Measurements from ENCODE around the gene TAAR1. TPM values are rescaled to one million over a fixed set of nuclear protein-coding genes. Genes with fewer than 3 reads are reported as not detected.

Gene TAAR1
- polyA plus RNA-seq, 1 of the 3 experiments (the other 2 are of a cell fraction): not detected

DNA sequence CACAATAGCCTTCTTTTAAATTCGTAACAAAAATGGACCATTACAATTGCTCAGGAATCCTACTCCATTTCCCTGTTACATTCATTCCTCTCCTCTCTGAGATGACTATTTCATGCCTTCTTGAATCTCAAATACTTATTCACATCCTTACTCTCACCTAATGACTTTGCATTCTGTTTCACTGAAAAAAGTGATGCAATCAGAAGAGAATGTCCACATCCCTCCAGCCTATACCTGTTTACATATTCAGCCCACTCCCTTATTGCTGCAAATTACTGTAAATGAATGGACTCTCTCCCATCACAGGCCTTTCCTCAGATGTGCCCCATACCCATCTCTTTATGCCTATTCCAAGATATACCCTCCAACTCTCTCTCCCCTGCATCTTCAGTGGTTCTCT is 8.6 kb downstream of the TAAR1 start:
- H3K27me3 ChIP-seq (ENCODE audit: insufficient read depth): peaks cover 2% of the 10 kb centered on the region; the same call in 1 of the 2 replicates
- no peaks in the 10 kb centered on the region for H3K4me1 ChIP-seq (ENCODE audit: control insufficient read depth in 1 of 2, insufficient read depth in 2 of 2, low read depth in 1 of 2, low read length in 1 of 2)
- H3K36me3 ChIP-seq (replicated peaks in 1 of 2; ENCODE audit: control insufficient read depth in 1 of 2, insufficient read depth in 2 of 2, low read length in 1 of 2): no peaks in the 10 kb centered on the region
- no peak overlapping the region for H2AFZ ChIP-seq (ENCODE audit: low read depth)
- no peaks in the 10 kb centered on the region for H3F3A ChIP-seq (replicated peaks; ENCODE audit: insufficient read depth)
- no peak overlapping the region for H3K9ac ChIP-seq
- no peaks in the 10 kb centered on the region for H3K79me2 ChIP-seq (ENCODE audit: insufficient read depth)
- H4K20me1 ChIP-seq (ENCODE audit: insufficient read depth): no peaks in the 10 kb centered on the region
- no peaks in the 10 kb centered on the region for H3K9me2 ChIP-seq
- H3K4me3 ChIP-seq (ENCODE audit: low read depth in 2 of 2, low read length in 1 of 2): no peak overlapping the region
- WGBS (ENCODE audit: low lambda C conversion rate): 2% methylated on average over 1 of the region's 1 CpG
- no peak for TF ChIP-seq RAD21 (IDR thresholded peaks at IDR 0.05; ENCODE audit: low read length)
- TF ChIP-seq TAF1 (IDR thresholded peaks at IDR 0.05; ENCODE audit: borderline replicate concordance, low read depth, low read length): no peak
- no peak for TF ChIP-seq MEF2A (IDR thresholded peaks at IDR 0.05; ENCODE audit: borderline replicate concordance, low read depth)
- TF ChIP-seq, protein P1, sequence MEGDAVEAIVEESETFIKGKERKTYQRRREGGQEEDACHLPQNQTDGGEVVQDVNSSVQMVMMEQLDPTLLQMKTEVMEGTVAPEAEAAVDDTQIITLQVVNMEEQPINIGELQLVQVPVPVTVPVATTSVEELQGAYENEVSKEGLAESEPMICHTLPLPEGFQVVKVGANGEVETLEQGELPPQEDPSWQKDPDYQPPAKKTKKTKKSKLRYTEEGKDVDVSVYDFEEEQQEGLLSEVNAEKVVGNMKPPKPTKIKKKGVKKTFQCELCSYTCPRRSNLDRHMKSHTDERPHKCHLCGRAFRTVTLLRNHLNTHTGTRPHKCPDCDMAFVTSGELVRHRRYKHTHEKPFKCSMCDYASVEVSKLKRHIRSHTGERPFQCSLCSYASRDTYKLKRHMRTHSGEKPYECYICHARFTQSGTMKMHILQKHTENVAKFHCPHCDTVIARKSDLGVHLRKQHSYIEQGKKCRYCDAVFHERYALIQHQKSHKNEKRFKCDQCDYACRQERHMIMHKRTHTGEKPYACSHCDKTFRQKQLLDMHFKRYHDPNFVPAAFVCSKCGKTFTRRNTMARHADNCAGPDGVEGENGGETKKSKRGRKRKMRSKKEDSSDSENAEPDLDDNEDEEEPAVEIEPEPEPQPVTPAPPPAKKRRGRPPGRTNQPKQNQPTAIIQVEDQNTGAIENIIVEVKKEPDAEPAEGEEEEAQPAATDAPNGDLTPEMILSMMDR (IDR thresholded peaks at IDR 0.05): no peak
- TF ChIP-seq, protein P2, sequence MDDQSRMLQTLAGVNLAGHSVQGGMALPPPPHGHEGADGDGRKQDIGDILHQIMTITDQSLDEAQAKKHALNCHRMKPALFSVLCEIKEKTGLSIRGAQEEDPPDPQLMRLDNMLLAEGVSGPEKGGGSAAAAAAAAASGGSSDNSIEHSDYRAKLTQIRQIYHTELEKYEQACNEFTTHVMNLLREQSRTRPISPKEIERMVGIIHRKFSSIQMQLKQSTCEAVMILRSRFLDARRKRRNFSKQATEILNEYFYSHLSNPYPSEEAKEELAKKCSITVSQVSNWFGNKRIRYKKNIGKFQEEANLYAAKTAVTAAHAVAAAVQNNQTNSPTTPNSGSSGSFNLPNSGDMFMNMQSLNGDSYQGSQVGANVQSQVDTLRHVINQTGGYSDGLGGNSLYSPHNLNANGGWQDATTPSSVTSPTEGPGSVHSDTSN (IDR thresholded peaks at IDR 0.05): no peak
- TF ChIP-seq, protein P3, sequence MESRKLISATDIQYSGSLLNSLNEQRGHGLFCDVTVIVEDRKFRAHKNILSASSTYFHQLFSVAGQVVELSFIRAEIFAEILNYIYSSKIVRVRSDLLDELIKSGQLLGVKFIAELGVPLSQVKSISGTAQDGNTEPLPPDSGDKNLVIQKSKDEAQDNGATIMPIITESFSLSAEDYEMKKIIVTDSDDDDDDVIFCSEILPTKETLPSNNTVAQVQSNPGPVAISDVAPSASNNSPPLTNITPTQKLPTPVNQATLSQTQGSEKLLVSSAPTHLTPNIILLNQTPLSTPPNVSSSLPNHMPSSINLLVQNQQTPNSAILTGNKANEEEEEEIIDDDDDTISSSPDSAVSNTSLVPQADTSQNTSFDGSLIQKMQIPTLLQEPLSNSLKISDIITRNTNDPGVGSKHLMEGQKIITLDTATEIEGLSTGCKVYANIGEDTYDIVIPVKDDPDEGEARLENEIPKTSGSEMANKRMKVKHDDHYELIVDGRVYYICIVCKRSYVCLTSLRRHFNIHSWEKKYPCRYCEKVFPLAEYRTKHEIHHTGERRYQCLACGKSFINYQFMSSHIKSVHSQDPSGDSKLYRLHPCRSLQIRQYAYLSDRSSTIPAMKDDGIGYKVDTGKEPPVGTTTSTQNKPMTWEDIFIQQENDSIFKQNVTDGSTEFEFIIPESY (IDR thresholded peaks at IDR 0.05; ENCODE audit: borderline replicate concordance, low read depth): no peak
- no peak for TF ChIP-seq FOSL2 (IDR thresholded peaks at IDR 0.05; ENCODE audit: borderline replicate concordance, low read depth)
- no peak for TF ChIP-seq FOXJ3 (CRISPR knock-in tag; IDR thresholded peaks at IDR 0.05)
- TF ChIP-seq SIN3A (IDR thresholded peaks at IDR 0.05; ENCODE audit: borderline replicate concordance, low read depth, low read length): no peak
- no peak for TF ChIP-seq CHD2 (IDR thresholded peaks at IDR 0.05; ENCODE audit: low read length, partially characterized antibody)
- no peak for TF ChIP-seq RFX5 (IDR thresholded peaks at IDR 0.05; ENCODE audit: low read length)
- no peak for TF ChIP-seq GATA2 (CRISPR knock-in tag; IDR thresholded peaks at IDR 0.05)
- TF ChIP-seq SMC3 (IDR thresholded peaks at IDR 0.05; ENCODE audit: low read depth, low read length): no peak
- H3K9me3 ChIP-seq: no peaks in the 10 kb centered on the region
- DNase-seq: no peak
- H3K27ac ChIP-seq (ENCODE audit: low read depth in 2 of 2, low read length in 1 of 2): no peak overlapping the region
- no peak overlapping the region for H3K4me2 ChIP-seq
- ChIA-PET CTCF (no interaction called here), POLR2A (no interaction called here)

DNA sequence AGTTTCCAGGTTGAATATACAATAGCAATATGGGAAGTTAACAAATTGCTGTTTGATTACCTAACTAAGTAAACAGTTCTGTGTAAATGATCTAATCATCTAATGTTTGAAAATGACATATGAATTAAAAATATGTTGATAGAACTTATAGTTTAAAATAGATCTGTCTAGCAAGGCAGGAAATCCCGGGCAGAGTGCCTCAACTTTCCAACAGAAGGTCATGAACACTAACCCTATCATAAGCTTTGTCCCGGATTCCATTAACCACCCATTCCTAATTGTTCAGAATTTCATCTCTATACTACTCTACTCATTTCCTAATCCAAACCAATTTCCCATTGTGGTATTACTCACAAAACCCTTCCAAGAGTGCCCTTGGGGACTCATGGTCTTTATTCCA is 10.2 kb downstream of the TAAR1 start:
- no peak for DNase-seq
- CTCF ChIA-PET: no interaction called here
- 6% methylated on average over 2 of the region's 2 CpGs for WGBS (ENCODE audit: low lambda C conversion rate)

More for the DNA sequence above, 10.2 kb downstream of the TAAR1 start:
- H3K27me3 ChIP-seq (ENCODE audit: insufficient read depth): 0 out of 2 replicates have a peak, but pooled peaks cover 6% of the 10 kb centered on the region
- no peak overlapping the region for H3K9ac ChIP-seq
- H3K4me3 ChIP-seq (ENCODE audit: low read depth in 2 of 2, low read length in 1 of 2): no peak overlapping the region
- H3K27ac ChIP-seq (ENCODE audit: low read depth in 2 of 2, low read length in 1 of 2): no peak overlapping the region
- no peaks in the 10 kb centered on the region for H3K9me2 ChIP-seq
- no peaks in the 10 kb centered on the region for H3K9me3 ChIP-seq
- POLR2A ChIA-PET: no interaction called here
- no peaks in the 10 kb centered on the region for H3K36me3 ChIP-seq (replicated peaks in 1 of 2; ENCODE audit: control insufficient read depth in 1 of 2, insufficient read depth in 2 of 2, low read length in 1 of 2)
- H4K20me1 ChIP-seq (ENCODE audit: insufficient read depth): no peaks in the 10 kb centered on the region
- H3K4me2 ChIP-seq: no peak overlapping the region
- no peak for TF ChIP-seq YY1 (IDR thresholded peaks at IDR 0.05; ENCODE audit: low read depth)
- TF ChIP-seq, protein P2 (IDR thresholded peaks at IDR 0.05): no peak
- TF ChIP-seq, protein P1 (IDR thresholded peaks at IDR 0.05): no peak
- TF ChIP-seq JUND (IDR thresholded peaks at IDR 0.05): no peak
- TF ChIP-seq EP300 (IDR thresholded peaks at IDR 0.05; ENCODE audit: borderline replicate concordance in 1 of 2, low read depth in 1 of 2, low read length in 1 of 2): no peak
- no peak for TF ChIP-seq FOXJ3 (CRISPR knock-in tag; IDR thresholded peaks at IDR 0.05)
- no peak for TF ChIP-seq EZH2phosphoT487 (IDR thresholded peaks at IDR 0.05; ENCODE audit: borderline replicate concordance, low read depth)
- no peaks in the 10 kb centered on the region for H3F3A ChIP-seq (replicated peaks; ENCODE audit: insufficient read depth)
- H3K79me2 ChIP-seq (ENCODE audit: insufficient read depth): no peaks in the 10 kb centered on the region
- no peaks in the 10 kb centered on the region for H3K4me1 ChIP-seq (ENCODE audit: control insufficient read depth in 1 of 2, insufficient read depth in 2 of 2, low read depth in 1 of 2, low read length in 1 of 2)
- H2AFZ ChIP-seq (ENCODE audit: low read depth): no peak overlapping the region
